Heart right ventricle (tissue), 16 donors: ENCODE measurements around the gene CD22. TPM values are rescaled to one million over a fixed set of nuclear protein-coding genes. Genes with fewer than 3 reads are reported as not detected.

ENCODE experiments used
- ATAC-seq, 8 donors: fragments of 200-7000 bp; cut with Tn5 transposase; one replicate each; pipeline ENCODE4 v1.9.1; 2020; ENCODE audit warnings: mild to moderate bottlenecking in 8 of 8, moderate library complexity in 8 of 8, moderate number of reproducible peaks in 1 of 8
- DNase-seq, 2 donors: peaks; one replicate each; pipeline ENCODE4 v3.0.0-alpha.2; 2020
- H3K27ac ChIP-seq, 10 donors: fragments of 200-600 bp; sonication (generic) in 2 of 10; one replicate each; pipeline versions ENCODE4 v1.5.0 to v1.8.0; 2020 to 2022; ENCODE audit warnings: mild to moderate bottlenecking in 3 of 10
- H3K27me3 ChIP-seq, 7 donors: fragments of 200-600 bp; one replicate each; pipeline ENCODE4 v1.8.0; 2021 to 2022; ENCODE audit warnings: mild to moderate bottlenecking in 2 of 7
- H3K36me3 ChIP-seq, 9 donors: fragments of 200-600 bp; sonication (generic) in 1 of 9; one replicate each; pipeline versions ENCODE4 v1.5.0 to v1.8.0; 2020 to 2022; ENCODE audit warnings: mild to moderate bottlenecking in 2 of 9
- H3K4me1 ChIP-seq, 9 donors: fragments of 200-600 bp; sonication (generic) in 1 of 9; one replicate each; pipeline versions ENCODE4 v1.5.0 to v1.8.0; 2020 to 2022; ENCODE audit warnings: mild to moderate bottlenecking in 4 of 9
- H3K4me3 ChIP-seq, 10 donors: fragments of 200-600 bp; sonication (generic) in 2 of 10; one replicate each; pipeline versions ENCODE4 v1.5.0 to v1.8.0; 2020 to 2022; ENCODE audit warnings: mild to moderate bottlenecking in 7 of 10, moderate library complexity in 2 of 10
- H3K9me3 ChIP-seq, 11 donors: fragments of 200-600 bp in 10 of 11; sonication (generic) in 2 of 11; one replicate each; pipeline versions ENCODE4 v1.5.0 to v1.8.0; 2013 to 2022; ENCODE audit warnings: mild to moderate bottlenecking in 2 of 11, control low read depth in 1 of 11, moderate library complexity in 1 of 11
- WGBS, 2 donors: extraction: QIAGEN DNeasy Blood & Tissue Kit; methylation state at CpG; one replicate each; pipeline ENCODE4 v1.1.7; 2013; ENCODE audit warnings: inconsistent platforms in 1 of 2; 5-methylcytosine and 5-hydroxymethylcytosine counted together
- intact Hi-C, 10 donors: fragments of 100-400 bp; cut with DNase I; formaldehyde crosslinking; loops; one replicate each; pipeline versions ENCODE4 v1.11.1 to v1.14.2; 2022
- polyA plus RNA-seq, 2 donors: library from polyadenylated mRNA; stranded (reverse); fragments of 200-250 nt; gene quantifications; one replicate each; pipeline ENCODE4 v1.2.3, GENCODE V29; 2013
- total RNA-seq, 10 donors: library from RNA; stranded (reverse); fragmentation: NEBNext Ultra II Directional in 3 of 10; extraction: Animal tissue kit (Norgen Biotek cat#: 25700) in 3 of 10; gene quantifications; one replicate each; pipeline versions ENCODE4 v1.2.1 to v1.2.4, GENCODE V29; 2021 to 2023
- TF ChIP-seq, protein P1 (sequence below), 9 donors: fragments of 200-600 bp; sonication (generic) in 2 of 9; IDR thresholded peaks; one replicate each; pipeline versions ENCODE4 v1.5.0 to v1.8.0; 2021 to 2022; ENCODE audit warnings: antibody characterized with exemption in 9 of 9, mild to moderate bottlenecking in 5 of 9, moderate library complexity in 1 of 9
- donor health status: Arrhythmogenic right ventricular cardiomyopathy.
- donor health status: ischemic (EF 13 %, LVEDD 7.1; RV severe dilation, severe dysfunction).
- donor health status: healthy with polysubstance abuse.
- donor health status: DM: no; HTN: yes; CAD: no.
- donor health status: DM: no; HTN: no; CAD: no.
- donor health status: ischemic (EF 25% LVEDD 6.9; RV normal size, moderate dysfunction).
- donor health status: ischemic (EF 25% LVEDD 5.7; RV mildly dilated, moderate dysfunction).
- donor health status: healthy.
- donor health status: DM: yes; HTN: yes; CAD: no.
- donor health status: Ischemic cardiomyopathy.
- donor health status: ischemic (EF 35%, LVEDD 5.7; RV mildly dilated, moderate dysfunction).
- donor health status: nonischemic (EF 11% LVEDD 7.7; RV severe dilation, severe dysfunction).
- donor health status: DM: yes; HTN: yes; CAD: no.
- donor health status: PGD.
- donor health status: ischemic (EF 29% LVEDD 5.4; RV normal size, mild dysfunction).
- donor health status: nonischemic (EF 23%, LVEDD 6.1; RV moderate dilation, normal function).

Gene CD22
- total and polyA plus RNA-seq, 12 donors: 0.07 to 1.6 (median 0.38) TPM; not detected in 2

- ATAC-seq: no peak
- WGBS, 2 donors: 80 to 83% methylated on average over 17 of the region's 17 CpGs
- DNase-seq: no peak
Observed at GRCh38 chr19:35349614-35350521, 20.9 kb downstream of the CD22 start.

GRCh38 chr19:35350591-35350990, 21.6 kb downstream of the CD22 start:
- no peak overlapping the region for H3K27ac ChIP-seq
- H3K4me1 ChIP-seq: peaks cover 0 to 38% (median 0%) of the 10 kb centered on the region in 9 donors
- intact Hi-C loops: loop anchor here in 3 of 10 donors (5.0 to 10.0 kb wide), 4 partner anchors 117 to 144 kb away; partner anchors contain the start of gene KRTDAP (in 2 of the 3)
- no peaks in the 10 kb centered on the region for H3K9me3 ChIP-seq
- peaks cover 0 to 28% (median 18%) of the 10 kb centered on the region in 7 donors for H3K27me3 ChIP-seq
- TF ChIP-seq, protein P1, sequence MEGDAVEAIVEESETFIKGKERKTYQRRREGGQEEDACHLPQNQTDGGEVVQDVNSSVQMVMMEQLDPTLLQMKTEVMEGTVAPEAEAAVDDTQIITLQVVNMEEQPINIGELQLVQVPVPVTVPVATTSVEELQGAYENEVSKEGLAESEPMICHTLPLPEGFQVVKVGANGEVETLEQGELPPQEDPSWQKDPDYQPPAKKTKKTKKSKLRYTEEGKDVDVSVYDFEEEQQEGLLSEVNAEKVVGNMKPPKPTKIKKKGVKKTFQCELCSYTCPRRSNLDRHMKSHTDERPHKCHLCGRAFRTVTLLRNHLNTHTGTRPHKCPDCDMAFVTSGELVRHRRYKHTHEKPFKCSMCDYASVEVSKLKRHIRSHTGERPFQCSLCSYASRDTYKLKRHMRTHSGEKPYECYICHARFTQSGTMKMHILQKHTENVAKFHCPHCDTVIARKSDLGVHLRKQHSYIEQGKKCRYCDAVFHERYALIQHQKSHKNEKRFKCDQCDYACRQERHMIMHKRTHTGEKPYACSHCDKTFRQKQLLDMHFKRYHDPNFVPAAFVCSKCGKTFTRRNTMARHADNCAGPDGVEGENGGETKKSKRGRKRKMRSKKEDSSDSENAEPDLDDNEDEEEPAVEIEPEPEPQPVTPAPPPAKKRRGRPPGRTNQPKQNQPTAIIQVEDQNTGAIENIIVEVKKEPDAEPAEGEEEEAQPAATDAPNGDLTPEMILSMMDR (IDR thresholded peaks at IDR 0.05): no peak
- ATAC-seq: no peak
- no peak overlapping the region for H3K4me3 ChIP-seq
- DNase-seq: no peak
- WGBS, 2 donors: 89 to 94% methylated on average over 7 of the region's 7 CpGs
- no peaks in the 10 kb centered on the region for H3K36me3 ChIP-seq

More at GRCh38 chr19:35349614-35350521, 20.9 kb downstream of the CD22 start:
- H3K4me3 ChIP-seq: no peak overlapping the region
- H3K27ac ChIP-seq: no peak overlapping the region
- H3K27me3 ChIP-seq: peaks cover 0 to 33% (median 18%) of the 10 kb centered on the region in 7 donors
- TF ChIP-seq, protein P1 (IDR thresholded peaks at IDR 0.05): no peak
- H3K36me3 ChIP-seq: no peaks in the 10 kb centered on the region
- no peaks in the 10 kb centered on the region for H3K9me3 ChIP-seq
- intact Hi-C loops: loop anchor here in 3 of 10 donors (5.0 to 10.0 kb wide), 4 partner anchors 117 to 145 kb away; partner anchors contain the start of gene KRTDAP (in 2 of the 3)
- H3K4me1 ChIP-seq: peaks cover 0 to 38% (median 0%) of the 10 kb centered on the region in 9 donors

DNA sequence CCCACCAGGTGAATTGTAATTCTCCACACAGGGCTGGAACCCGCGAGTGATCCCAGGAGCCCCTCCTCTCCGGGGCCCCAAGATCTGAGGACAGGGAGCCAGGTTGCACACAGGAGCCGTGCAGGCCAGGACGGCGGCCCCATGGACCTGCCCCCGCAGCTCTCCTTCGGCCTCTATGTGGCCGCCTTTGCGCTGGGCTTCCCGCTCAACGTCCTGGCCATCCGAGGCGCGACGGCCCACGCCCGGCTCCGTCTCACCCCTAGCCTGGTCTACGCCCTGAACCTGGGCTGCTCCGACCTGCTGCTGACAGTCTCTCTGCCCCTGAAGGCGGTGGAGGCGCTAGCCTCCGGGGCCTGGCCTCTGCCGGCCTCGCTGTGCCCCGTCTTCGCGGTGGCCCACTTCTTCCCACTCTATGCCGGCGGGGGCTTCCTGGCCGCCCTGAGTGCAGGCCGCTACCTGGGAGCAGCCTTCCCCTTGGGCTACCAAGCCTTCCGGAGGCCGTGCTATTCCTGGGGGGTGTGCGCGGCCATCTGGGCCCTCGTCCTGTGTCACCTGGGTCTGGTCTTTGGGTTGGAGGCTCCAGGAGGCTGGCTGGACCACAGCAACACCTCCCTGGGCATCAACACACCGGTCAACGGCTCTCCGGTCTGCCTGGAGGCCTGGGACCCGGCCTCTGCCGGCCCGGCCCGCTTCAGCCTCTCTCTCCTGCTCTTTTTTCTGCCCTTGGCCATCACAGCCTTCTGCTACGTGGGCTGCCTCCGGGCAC, 22.6 kb downstream of the CD22 start:
- H3K4me3 ChIP-seq: no peak overlapping the region
- no peaks in the 10 kb centered on the region for H3K36me3 ChIP-seq
- no peak overlapping the region for H3K27ac ChIP-seq
- DNase-seq (no peak), ATAC-seq (no peak)
- WGBS, 2 donors: 94% methylated on average over 47 of the region's 47 CpGs
- intact Hi-C loops: loop anchor here (1.0 to 10.0 kb wide), 11 partner anchors 116 to 145 kb away; partner anchors contain the start of gene KRTDAP (in 2 of the 10)
- peaks cover 0 to 31% (median 0%) of the 10 kb centered on the region in 9 donors for H3K4me1 ChIP-seq
- H3K27me3 ChIP-seq: peaks cover 0 to 26% (median 10%) of the 10 kb centered on the region in 7 donors
- TF ChIP-seq, protein P1 (IDR thresholded peaks at IDR 0.05): no peak
- H3K9me3 ChIP-seq: no peaks in the 10 kb centered on the region

DNA sequence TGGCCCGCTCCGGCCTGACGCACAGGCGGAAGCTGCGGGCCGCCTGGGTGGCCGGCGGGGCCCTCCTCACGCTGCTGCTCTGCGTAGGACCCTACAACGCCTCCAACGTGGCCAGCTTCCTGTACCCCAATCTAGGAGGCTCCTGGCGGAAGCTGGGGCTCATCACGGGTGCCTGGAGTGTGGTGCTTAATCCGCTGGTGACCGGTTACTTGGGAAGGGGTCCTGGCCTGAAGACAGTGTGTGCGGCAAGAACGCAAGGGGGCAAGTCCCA, 23.1 kb downstream of the CD22 start:
- WGBS, 2 donors: 81 to 82% methylated on average over 18 of the region's 18 CpGs
- peaks cover 0 to 26% (median 10%) of the 10 kb centered on the region in 7 donors for H3K27me3 ChIP-seq
- DNase-seq: no peak
- intact Hi-C loops: loop anchor here (1.0 to 10.0 kb wide), 11 partner anchors 115 to 145 kb away; partner anchors contain the start of gene KRTDAP (in 2 of the 10)
- TF ChIP-seq, protein P1 (IDR thresholded peaks at IDR 0.05): no peak
- peak in 1 of 8 donors; percentile 14 for ATAC-seq
- H3K4me1 ChIP-seq: peaks cover 0 to 26% (median 0%) of the 10 kb centered on the region in 9 donors
- H3K36me3 ChIP-seq: no peaks in the 10 kb centered on the region
- H3K27ac ChIP-seq: no peak overlapping the region
- no peak overlapping the region for H3K4me3 ChIP-seq
- no peaks in the 10 kb centered on the region for H3K9me3 ChIP-seq
